ENCODE measurements around the gene EXOC4.

EXOC4 gene

DNA sequence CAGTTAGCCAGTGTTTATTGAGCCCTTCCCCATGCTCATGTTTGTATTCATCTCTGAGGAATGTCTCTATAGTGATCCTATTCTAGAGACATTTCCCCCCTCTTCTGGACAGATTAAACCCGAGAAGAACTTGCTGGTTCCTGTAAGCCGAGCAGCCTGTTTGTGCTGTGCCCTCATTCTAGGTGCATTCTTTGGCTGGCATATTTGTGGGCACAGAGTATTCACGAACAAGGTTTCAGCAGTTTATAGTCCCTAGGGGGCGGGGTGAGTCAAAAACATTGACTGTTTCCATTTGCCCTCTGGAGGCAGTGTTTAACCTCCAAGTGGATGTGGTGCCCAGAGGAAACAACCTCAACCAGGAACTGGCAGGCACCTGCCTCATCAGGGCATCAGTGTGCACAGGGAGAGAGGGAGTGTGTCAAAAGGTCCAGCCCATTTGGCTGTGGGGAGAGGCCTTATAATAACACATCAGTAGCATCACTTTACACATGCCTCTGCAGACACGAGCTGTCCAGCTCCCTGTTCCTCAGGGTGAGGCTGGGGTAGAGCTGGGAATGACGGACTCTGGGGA is 600.9 kb downstream of the EXOC4 start:
- DNase-seq (ENCODE audit: low read depth), result peak; percentile 69
- TF ChIP-seq, protein P1, sequence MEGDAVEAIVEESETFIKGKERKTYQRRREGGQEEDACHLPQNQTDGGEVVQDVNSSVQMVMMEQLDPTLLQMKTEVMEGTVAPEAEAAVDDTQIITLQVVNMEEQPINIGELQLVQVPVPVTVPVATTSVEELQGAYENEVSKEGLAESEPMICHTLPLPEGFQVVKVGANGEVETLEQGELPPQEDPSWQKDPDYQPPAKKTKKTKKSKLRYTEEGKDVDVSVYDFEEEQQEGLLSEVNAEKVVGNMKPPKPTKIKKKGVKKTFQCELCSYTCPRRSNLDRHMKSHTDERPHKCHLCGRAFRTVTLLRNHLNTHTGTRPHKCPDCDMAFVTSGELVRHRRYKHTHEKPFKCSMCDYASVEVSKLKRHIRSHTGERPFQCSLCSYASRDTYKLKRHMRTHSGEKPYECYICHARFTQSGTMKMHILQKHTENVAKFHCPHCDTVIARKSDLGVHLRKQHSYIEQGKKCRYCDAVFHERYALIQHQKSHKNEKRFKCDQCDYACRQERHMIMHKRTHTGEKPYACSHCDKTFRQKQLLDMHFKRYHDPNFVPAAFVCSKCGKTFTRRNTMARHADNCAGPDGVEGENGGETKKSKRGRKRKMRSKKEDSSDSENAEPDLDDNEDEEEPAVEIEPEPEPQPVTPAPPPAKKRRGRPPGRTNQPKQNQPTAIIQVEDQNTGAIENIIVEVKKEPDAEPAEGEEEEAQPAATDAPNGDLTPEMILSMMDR (IDR thresholded peaks at IDR 0.05; ENCODE audit: low read length, missing control alignments), result peak; percentile 45
- no peak overlapping the region for H3K4me3 ChIP-seq (replicated peaks; ENCODE audit: low read depth, low read length)

DNA sequence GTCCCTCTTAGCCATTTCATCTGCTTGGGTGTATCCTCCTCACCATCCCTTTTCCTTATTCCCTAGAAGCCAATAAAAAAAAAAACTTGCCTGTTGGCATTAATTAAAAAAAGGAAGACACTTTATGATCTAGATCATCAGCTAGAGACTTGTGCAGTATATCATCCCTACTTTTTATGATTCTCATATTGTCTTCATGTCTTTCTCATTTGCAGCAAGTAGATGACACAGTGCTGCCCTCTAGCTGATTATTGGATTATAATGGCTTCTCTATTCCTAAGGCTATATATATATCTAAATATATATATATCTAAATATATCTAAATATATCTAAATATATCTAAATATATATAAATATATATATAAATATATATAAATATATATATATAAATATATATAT is 601.9 kb downstream of the EXOC4 start:
- TF ChIP-seq, protein P1 (IDR thresholded peaks at IDR 0.05; ENCODE audit: low read length, missing control alignments), result peak; percentile 45
- no peak overlapping the region for H3K4me3 ChIP-seq (replicated peaks; ENCODE audit: low read depth, low read length)
- peak; percentile 66 for DNase-seq (ENCODE audit: low read depth)

DNA sequence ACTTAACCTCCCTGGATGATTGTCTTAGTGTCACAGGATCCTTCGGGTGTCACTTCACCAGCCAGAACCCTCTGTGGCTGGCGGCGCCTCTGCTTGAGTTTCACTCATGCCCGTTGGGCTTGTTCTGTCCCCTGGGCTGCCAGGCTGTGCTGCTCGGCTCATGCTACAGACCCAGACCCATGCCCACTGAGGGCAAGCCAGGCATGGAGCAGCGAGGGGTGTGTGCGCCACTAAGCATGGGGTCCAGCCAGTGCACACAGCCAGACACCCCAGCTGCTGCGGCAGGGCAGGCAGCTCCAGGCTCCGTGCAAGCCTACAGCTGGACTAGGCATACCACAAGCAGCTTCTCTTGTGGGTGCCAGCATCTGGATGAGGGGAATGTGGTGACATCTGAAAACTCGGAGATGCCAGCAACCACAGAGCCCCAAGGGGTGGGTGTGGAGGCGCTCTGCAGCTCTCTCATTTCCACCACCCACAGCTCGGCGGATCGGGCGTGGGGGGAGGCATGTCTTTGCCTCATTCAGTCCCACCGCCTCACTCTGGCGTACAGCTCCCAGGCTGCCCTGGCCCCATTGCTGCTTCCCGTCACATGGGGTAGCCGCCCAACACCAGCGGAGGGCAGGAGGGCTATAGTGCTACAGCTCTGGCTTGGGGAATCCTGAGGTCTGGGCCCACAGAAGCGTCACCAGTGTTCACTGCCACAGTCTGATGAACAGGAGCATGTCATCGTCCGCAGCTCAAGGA is 604.7 kb downstream of the EXOC4 start:
- TF ChIP-seq, protein P1 (IDR thresholded peaks at IDR 0.05; ENCODE audit: low read length, missing control alignments), result no peak

DNA sequence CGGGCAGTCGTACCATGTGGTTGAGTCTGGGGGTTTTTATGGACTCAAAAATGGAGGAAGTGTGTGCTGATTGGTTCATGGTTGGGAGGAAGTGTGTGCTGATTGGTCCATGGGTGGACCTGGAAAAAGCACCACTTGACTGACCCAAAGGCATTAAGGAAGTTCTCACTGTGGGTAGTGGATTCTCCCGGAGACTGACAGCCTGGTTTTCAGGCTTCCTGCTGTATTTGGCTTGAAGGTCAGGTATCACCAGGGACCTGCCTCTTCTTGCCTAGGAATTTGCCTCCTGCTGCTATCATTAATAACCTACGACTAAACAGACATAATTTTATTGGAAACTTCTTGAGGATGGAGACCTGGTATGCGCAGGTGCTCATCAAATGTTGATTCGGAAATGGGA is 605.4 kb downstream of the EXOC4 start:
- H3K4me3 ChIP-seq (replicated peaks; ENCODE audit: low read depth, low read length), result no peak overlapping the region
- TF ChIP-seq, protein P1 (IDR thresholded peaks at IDR 0.05; ENCODE audit: low read length, missing control alignments), result no peak
- DNase-seq (ENCODE audit: low read depth), result no peak

More for the DNA sequence above, 604.7 kb downstream of the EXOC4 start:
- DNase-seq (ENCODE audit: low read depth), result no peak
- no peak overlapping the region for H3K4me3 ChIP-seq (replicated peaks; ENCODE audit: low read depth, low read length)

DNA sequence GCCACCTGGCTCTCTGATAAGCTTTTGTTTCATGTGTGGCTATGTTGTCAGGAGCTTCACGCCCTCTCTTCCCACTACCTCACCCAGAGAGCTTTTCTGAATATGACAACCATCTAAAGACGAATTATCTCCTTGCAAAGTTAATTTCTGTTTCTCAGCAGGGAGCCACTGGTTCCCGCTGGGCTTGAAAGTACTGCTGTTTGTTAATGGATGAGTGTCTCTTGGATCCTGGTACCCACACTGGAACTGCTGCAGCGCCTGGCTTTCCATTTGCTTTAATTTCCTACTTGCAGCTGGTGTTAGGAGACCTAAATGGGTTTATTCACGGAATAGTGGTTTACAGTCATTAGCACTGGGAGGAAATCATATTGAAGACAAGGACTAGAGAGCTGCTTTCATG is 606.4 kb downstream of the EXOC4 start:
- no peak for DNase-seq (ENCODE audit: low read depth)
- TF ChIP-seq, protein P1 (IDR thresholded peaks at IDR 0.05; ENCODE audit: low read length, missing control alignments), result no peak
- H3K4me3 ChIP-seq (replicated peaks; ENCODE audit: low read depth, low read length), result no peak overlapping the region

DNA sequence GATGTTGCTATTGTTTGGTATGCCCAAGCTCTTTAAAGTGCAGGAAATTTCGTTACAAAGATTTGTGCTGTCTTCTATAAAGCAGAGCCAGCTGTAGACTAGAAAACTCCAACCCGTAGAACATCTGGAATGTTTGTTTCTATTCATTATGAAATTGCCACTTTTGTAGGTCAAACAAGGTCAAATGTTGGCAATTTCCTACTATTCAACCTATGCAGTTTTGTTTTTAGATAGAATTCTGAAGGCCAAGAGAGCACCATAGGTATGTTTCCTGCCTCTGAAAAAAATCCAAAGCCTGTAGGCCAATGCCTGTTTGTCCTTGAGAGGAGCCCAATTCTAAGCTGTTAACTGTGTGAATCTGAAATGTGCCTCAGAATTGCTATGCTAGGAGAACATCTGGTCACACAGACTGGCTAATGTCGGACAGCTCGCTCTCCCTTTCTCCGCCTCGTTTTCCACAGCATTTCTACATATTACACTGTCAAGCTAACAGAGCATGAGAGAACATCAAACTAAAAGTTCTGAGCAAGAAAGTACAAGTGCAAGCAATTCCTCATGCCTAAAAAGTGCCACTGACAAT is 607.1 kb downstream of the EXOC4 start:
- TF ChIP-seq, protein P1 (IDR thresholded peaks at IDR 0.05; ENCODE audit: low read length, missing control alignments), result no peak
- no peak for DNase-seq (ENCODE audit: low read depth)
- H3K4me3 ChIP-seq (replicated peaks; ENCODE audit: low read depth, low read length), result no peak overlapping the region
